Astrocyte of the spinal cord (primary cell): ENCODE measurements around the gene PIGW.
"Not testable (repeated sequence)": the region's sequence is repeated elsewhere in the genome, so short reads cannot be mapped to it uniquely, and the experiment has no call there.

Experiments used
- DNase-seq: peaks from one replicate; pipeline ENCODE4 v3.0.0; 2011; ENCODE audit warnings: low read depth, low spot score
- H3K4me3 ChIP-seq: 2 replicates; pipeline ENCODE4 v1.5.1; 2011; ENCODE audit warnings: low read depth, mild to moderate bottlenecking, low read length, moderate library complexity
- in situ Hi-C: cut with HindIII; loops from 2 replicates; pipeline ENCODE4 v1.10.0; 2017; ENCODE audit warnings: low sequenced_read_pairs
- TF ChIP-seq, protein P1 (sequence below): IDR thresholded peaks from 2 replicates; pipeline ENCODE4 v1.5.1; 2012; ENCODE audit warnings: low read depth, mild to moderate bottlenecking, low read length, inconsistent platforms

PIGW gene

DNA sequence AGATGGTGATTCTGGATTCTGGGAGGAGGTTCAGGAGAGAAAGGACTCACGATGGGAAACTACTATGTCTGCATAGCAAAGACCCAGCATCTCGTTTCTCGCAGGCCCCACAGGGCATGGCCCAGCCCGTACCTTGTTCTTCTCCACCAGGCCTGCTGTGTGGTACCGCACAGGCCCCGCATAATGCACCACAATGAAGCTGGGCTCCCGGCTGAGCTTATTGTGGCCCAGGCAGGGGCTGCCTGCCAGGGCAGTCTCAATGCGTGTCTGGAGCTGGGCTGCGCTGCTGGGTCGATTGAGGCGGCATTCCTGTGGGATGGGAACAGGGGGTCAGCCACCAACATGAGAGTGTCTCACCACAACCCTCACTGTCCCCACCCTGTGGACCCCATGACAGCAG lies 28.0 kb upstream of the PIGW start:
- in situ Hi-C loops, result no loop called here
- no peak for DNase-seq
- no peak overlapping the region for H3K4me3 ChIP-seq
- TF ChIP-seq, protein P1, sequence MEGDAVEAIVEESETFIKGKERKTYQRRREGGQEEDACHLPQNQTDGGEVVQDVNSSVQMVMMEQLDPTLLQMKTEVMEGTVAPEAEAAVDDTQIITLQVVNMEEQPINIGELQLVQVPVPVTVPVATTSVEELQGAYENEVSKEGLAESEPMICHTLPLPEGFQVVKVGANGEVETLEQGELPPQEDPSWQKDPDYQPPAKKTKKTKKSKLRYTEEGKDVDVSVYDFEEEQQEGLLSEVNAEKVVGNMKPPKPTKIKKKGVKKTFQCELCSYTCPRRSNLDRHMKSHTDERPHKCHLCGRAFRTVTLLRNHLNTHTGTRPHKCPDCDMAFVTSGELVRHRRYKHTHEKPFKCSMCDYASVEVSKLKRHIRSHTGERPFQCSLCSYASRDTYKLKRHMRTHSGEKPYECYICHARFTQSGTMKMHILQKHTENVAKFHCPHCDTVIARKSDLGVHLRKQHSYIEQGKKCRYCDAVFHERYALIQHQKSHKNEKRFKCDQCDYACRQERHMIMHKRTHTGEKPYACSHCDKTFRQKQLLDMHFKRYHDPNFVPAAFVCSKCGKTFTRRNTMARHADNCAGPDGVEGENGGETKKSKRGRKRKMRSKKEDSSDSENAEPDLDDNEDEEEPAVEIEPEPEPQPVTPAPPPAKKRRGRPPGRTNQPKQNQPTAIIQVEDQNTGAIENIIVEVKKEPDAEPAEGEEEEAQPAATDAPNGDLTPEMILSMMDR, result no peak

DNA sequence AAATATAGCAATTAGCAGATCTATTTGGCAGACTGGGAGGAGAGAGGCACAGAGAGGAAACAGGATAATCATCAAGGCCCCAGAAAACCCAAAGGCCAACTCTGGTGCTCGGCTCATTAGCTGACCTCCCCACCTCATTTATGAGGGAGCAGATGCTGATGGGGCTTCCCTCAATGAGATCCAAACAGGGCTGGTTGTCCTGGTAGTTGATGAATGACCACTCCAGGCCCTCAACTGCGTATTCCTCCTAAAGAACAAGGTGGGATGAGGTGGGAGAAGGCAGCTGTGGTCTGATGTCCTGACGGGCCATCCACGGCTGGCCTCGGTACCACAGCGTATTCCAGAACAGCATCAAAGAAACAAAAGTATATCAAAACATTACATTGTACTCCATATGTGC lies 27.5 kb upstream of the PIGW start:
- TF ChIP-seq, protein P1, result no peak
- H3K4me3 ChIP-seq, result no peak overlapping the region
- no peak for DNase-seq
- in situ Hi-C loops, result no loop called here

DNA sequence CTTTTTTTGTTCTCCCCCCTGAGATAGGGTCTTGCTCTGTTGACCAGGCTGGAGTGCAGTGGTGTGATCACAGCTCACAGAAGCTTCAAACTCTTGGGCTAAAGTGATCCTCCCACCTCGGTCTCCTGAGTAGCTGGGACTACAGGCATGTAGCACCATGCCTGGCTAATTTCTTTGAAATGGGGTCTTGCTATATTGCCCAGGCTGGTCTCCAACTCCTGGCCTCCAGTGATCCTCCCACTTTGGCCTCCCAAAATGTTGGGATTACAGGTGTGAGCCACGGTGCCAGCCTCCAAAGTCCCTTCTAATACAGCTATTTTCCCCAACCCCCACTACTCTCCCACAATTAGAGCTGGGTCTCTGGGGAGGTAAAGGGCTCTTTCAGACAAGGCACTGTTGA lies 26.3 kb upstream of the PIGW start:
- in situ Hi-C loops, H3K4me3 ChIP-seq, DNase-seq: not testable (repeated sequence)

DNA sequence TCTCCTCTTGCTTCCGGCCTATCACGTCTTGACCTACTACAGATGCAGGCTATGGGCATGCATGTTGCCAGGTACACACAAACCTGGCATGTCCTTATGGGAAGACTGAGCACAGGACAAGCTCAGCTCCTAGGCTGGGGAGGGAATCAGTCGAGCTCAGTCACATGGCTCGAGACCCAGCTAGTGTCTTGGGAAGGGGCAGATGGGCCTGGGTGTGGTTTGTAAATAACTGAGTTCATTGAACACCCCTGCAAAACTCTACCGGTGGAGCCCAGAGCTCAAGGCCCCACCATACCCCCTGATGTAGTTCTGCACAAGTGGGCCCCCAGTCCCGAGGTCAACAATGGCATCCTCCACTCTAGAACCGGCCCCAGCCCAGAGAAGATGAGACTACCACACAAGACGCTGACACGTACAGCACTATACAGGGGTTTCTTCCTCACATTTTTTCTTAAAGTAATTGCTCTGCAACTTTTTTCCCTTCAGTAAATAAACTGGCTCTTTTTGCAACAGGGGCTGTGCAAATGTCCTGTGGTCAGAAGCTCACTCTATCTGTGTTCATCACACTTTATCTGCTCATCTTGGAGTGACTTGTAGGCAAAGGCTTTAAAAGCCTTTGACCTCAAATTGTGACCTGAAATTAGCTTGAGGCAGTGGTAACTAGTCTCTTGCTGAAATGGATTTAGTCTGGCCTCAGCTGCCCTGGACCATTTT lies 25.4 kb upstream of the PIGW start:
- in situ Hi-C loops, result no loop called here
- H3K4me3 ChIP-seq, result no peak overlapping the region
- TF ChIP-seq, protein P1, result no peak
- no peak for DNase-seq

DNA sequence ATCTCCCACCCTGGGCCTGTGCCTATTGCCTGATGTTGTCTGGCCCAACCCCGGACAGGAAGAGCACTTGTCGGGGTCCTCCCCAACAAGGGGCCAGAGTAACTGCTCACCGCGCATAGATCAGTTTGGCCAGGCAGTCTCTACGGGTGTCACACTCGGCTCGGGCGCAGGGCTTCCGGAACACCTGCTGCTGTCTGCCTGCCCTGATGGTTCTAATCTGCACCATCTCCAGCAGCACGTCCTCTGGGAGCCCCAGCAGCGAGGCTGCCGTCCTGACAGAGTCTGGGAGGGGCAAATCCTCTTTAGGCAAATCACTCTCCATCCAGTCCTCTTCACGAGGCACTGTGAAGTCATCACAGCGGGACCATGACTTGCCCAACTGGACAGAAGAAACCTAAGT lies 24.2 kb upstream of the PIGW start:
- in situ Hi-C loops, result no loop called here
- TF ChIP-seq, protein P1, result no peak
- H3K4me3 ChIP-seq, result no peak overlapping the region
- no peak for DNase-seq

- no peak overlapping the region for H3K4me3 ChIP-seq
- in situ Hi-C loops, result no loop called here
- DNase-seq, result no peak
- TF ChIP-seq, protein P1, result no peak
These were observed 23.6 kb upstream of the PIGW start for GRCh38 chr17:36511216-36511615.

DNA sequence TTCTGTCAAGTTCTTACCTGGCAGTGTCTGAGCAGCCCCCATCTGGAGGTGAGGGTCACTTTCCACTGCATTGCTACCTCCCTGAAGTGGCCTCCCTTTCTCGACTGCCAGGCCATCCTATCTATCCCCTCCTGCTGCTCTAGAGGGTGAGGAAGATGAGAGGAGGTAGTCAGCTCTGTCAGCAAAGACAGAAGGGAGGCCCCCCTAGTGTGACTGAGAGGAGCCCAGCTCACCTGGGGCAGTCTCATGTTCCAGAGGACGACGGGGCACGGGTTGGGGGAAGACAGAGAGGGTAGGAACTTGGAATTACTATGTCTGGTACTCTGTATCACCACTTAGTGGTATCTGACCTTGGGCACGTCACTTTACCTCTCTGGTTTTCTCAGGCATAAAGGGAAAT lies 22.1 kb upstream of the PIGW start:
- TF ChIP-seq, protein P1, result no peak

More for the DNA sequence above, 22.1 kb upstream of the PIGW start:
- in situ Hi-C loops, result no loop called here
- no peak for DNase-seq
- H3K4me3 ChIP-seq, result no peak overlapping the region
